Ishikawa (cell line): ENCODE measurements around the gene ZBTB2.

Experiments
- MAX ChIP-seq: IDR thresholded peaks from 2 replicates; pipeline ENCODE4 v1.6.1; 2012
- REST ChIP-seq: IDR thresholded peaks from 2 replicates; pipeline ENCODE4 v1.6.1; 2012; ENCODE audit warnings: low read depth, mild to moderate bottlenecking
- TAF1 ChIP-seq: IDR thresholded peaks from 2 replicates; pipeline ENCODE4 v1.6.1; 2012; ENCODE audit warnings: low read depth, mild to moderate bottlenecking

GRCh38 chr6:151400473-151400872 is 9.1 kb upstream of the ZBTB2 start:
- TF ChIP-seq MAX: no peak
- TF ChIP-seq TAF1: no peak
- TF ChIP-seq REST: no peak
